Testis (tissue), 3 donors: ENCODE results near the gene FAM193B. TPM values are rescaled to one million over a fixed set of nuclear protein-coding genes. Genes with fewer than 3 reads are reported as not detected.

ENCODE experiments used
- DNase-seq: peaks from one replicate; pipeline ENCODE4 v3.0.0-alpha.2; 2019
- H3K27ac ChIP-seq, 2 donors: fragments of 200-600 bp; sonication (generic); one replicate each; pipeline ENCODE4 v1.5.1; 2019
- H3K27me3 ChIP-seq: fragments of 200-600 bp; sonication (generic); one replicate; pipeline ENCODE4 v1.5.1; 2019
- H3K36me3 ChIP-seq: fragments of 200-600 bp; sonication (generic); one replicate; pipeline ENCODE4 v1.5.1; 2017; ENCODE audit warnings: low read depth; ENCODE audit errors: missing control alignments
- H3K4me1 ChIP-seq: fragments of 200-600 bp; sonication (generic); one replicate; pipeline ENCODE4 v1.5.1; 2019
- H3K4me3 ChIP-seq, 2 donors: fragments of 200-600 bp; sonication (generic); one replicate each; pipeline ENCODE4 v1.5.1; 2017 to 2019
- H3K9me3 ChIP-seq: fragments of 200-600 bp; sonication (generic); one replicate; pipeline ENCODE4 v1.5.1; 2017
- POLR2A ChIP-seq: fragments of 450-650 bp; IDR thresholded peaks from one replicate; pipeline ENCODE4 v1.6.1; 2017; ENCODE audit warnings: antibody characterized with exemption, mild to moderate bottlenecking, moderate library complexity
- WGBS, 2 donors: methylation state at CpG; one replicate each; pipeline ENCODE4 v1.1.5; 2018; 5-methylcytosine and 5-hydroxymethylcytosine counted together
- intact Hi-C: fragments of 100-400 bp; cut with DNase I; formaldehyde crosslinking; loops from one replicate; pipeline ENCODE4 v1.15.1; 2023; ENCODE audit warnings: low total_unique reads
- polyA plus RNA-seq: library from polyadenylated mRNA; stranded (reverse); fragments of 350-450 nt; fragmentation: Illumina TruSeq; extraction: RNeasy Lipid Tissue Mini Kit (QIAGEN cat#74804); gene quantifications from one replicate; pipeline ENCODE4 v1.2.3, GENCODE V29; 2014; ENCODE audit warnings: low read depth, low replicate concordance; ENCODE audit not compliant: insufficient read depth
- total RNA-seq, 2 donors: library from RNA; depleted of rRNA; stranded (reverse); fragments of >200 nt; gene quantifications; one replicate each; pipeline ENCODE4 v1.2.3, GENCODE V29; 2016
- TF ChIP-seq, protein P1 (sequence below), 3 experiments: fragments of 450-650 bp in 2 of 3; fragments of 200-600 bp in 1 of 3; sonication (generic) in 1 of 3; IDR thresholded peaks; one replicate each; pipeline ENCODE4 v1.5.1; 2016 to 2019; ENCODE audit warnings: antibody characterized with exemption in 3 of 3, mild to moderate bottlenecking in 2 of 3, moderate library complexity in 1 of 3

The FAM193B gene
- total and polyA plus RNA-seq, 3 donors from 2014 or later: 81.3 to 157 (median 111) TPM

DNA sequence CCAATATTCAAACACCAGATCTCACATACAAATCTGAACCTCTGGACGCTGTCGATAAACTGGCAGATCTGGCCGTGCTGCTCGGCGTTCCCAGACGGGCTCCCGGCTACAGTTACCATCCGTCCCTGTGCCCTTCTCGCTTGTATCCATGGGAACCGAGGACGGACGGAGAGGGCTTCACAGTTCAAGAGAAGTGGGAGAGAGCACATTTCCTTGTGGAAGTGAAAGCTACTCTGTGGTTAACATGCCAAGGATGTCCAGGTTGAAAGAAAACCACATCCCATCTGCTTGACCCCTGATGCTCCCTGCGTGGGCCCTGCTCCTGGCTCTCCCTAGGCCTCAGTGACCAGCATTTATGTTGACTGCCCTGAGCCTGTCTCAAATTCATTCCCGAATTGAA lies 74.6 kb downstream of the FAM193B start:
- no peak overlapping the region for H3K4me3 ChIP-seq
- intact Hi-C loops: no loop called here

DNA sequence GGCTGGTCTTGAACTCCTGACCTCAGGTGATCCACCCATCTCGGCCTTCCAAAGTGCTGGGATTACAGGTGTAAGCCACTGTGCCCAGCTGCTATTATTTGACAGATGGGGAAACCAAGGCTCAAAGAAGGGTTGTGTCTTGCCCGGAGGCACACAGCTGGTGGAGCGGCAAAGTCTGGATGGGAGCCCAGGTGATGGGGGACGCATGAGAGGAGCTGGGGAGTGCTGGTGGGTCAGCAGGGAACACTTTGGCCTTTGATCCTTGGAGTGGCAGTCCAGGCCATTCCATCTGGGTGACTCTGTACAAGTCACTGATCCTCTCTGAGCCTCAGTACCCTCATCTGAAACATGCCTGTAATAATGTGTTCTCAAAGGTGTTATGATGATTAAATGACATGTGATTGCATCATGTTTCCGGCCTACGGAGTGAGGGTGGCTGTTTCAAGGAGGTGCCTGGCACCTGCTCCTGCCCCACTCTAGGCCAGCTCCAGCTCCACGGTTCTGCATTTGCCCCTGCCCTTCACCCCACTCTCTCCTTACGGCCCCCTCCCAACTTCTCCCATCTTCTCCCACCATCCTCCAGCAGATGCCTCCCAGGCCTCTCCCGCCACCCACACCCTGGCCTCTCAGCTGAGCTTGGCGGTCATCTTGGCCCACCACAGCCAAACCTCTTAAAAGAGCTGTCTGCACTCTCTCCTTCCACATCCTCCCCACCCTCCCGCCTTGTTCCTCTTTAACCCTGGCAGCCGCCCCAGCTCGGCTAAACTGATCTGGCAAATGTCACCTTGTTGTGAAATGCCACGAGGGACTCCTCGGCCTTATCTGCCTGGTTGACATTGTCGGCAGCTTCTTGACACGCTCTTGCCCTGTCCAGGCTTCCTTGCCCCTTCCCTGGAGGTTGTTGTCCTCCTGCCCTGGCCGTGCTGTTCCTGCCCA lies 75.4 kb downstream of the FAM193B start:
- WGBS, 2 donors: 36 to 54% methylated on average over 18 of the region's 18 CpGs
- TF ChIP-seq POLR2A: no peak
- TF ChIP-seq, protein P1, sequence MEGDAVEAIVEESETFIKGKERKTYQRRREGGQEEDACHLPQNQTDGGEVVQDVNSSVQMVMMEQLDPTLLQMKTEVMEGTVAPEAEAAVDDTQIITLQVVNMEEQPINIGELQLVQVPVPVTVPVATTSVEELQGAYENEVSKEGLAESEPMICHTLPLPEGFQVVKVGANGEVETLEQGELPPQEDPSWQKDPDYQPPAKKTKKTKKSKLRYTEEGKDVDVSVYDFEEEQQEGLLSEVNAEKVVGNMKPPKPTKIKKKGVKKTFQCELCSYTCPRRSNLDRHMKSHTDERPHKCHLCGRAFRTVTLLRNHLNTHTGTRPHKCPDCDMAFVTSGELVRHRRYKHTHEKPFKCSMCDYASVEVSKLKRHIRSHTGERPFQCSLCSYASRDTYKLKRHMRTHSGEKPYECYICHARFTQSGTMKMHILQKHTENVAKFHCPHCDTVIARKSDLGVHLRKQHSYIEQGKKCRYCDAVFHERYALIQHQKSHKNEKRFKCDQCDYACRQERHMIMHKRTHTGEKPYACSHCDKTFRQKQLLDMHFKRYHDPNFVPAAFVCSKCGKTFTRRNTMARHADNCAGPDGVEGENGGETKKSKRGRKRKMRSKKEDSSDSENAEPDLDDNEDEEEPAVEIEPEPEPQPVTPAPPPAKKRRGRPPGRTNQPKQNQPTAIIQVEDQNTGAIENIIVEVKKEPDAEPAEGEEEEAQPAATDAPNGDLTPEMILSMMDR (IDR thresholded peaks at IDR 0.05): no peak
- Histone ChIP-seq H3K27me3 (no peaks in the 10 kb centered on the region), H3K9me3 (no peaks in the 10 kb centered on the region), H3K27ac (peak overlapping the region in 1 of 2 donors; percentile 59), H3K4me1 (peaks cover 35% of the 10 kb centered on the region), H3K36me3 (no peaks in the 10 kb centered on the region), H3K4me3 (no peak overlapping the region)
- intact Hi-C loops: no loop called here
- peak; percentile 89 for DNase-seq

More for the DNA sequence above, 74.6 kb downstream of the FAM193B start:
- peaks cover 27% of the 10 kb centered on the region for H3K4me1 ChIP-seq
- H3K27ac ChIP-seq: peak overlapping the region in 1 of 2 donors; percentile 59
- DNase-seq: no peak
- H3K36me3 ChIP-seq: no peaks in the 10 kb centered on the region
- no peaks in the 10 kb centered on the region for H3K9me3 ChIP-seq
- TF ChIP-seq, protein P1 (IDR thresholded peaks at IDR 0.05): no peak
- TF ChIP-seq POLR2A: no peak
- 47 to 48% methylated on average over 13 to 14 of the region's 14 CpGs for WGBS, 2 donors
- H3K27me3 ChIP-seq: no peaks in the 10 kb centered on the region

DNA sequence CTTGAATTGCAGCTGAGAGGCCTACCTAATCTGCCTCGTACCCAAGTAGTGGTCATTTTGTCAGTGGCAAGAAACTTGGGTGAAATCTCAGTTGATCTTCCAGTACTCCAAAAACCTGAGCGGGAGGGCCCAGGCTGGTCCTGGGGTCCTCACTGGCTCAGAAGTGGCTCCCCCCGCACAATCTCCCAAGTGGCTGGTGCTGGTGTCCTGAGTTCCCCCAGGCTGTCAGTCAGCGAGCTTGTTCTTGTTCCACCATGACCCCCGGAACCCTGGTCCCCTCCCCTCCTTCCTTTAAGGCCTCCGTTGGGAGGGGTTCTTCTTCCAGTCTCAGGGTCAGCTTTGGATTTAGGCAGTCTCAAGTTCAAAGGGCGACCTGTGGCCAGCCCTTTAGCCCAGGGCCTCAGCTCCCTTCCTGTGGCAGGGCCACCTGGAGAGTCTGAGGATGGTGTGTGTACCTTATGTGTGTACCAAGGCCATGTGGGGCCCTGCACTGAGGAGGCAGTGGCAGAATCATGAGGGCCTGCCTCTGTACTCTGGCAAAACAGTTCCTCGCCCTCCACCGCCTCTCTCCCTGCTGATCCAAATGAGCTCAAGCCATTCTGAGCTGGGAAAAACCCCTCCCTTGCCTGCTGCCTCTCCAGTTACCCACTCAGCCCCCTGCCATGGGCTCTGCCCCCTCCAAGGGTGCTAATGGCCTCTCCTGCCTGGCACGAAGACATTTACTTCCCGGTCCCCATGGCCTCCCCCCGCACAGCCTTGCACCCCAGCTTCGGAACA lies 76.5 kb downstream of the FAM193B start:
- WGBS, 2 donors: 87 to 88% methylated on average over 13 of the region's 13 CpGs
- Histone ChIP-seq H3K36me3 (no peaks in the 10 kb centered on the region), H3K27me3 (no peaks in the 10 kb centered on the region), H3K4me1 (peaks cover 37% of the 10 kb centered on the region), H3K27ac (peak overlapping the region in 1 of 2 donors; percentile 3), H3K4me3 (no peak overlapping the region), H3K9me3 (no peaks in the 10 kb centered on the region)
- no peak for DNase-seq
- no peak for TF ChIP-seq POLR2A
- TF ChIP-seq, protein P1 (IDR thresholded peaks at IDR 0.05): no peak
- intact Hi-C loops: no loop called here

DNA sequence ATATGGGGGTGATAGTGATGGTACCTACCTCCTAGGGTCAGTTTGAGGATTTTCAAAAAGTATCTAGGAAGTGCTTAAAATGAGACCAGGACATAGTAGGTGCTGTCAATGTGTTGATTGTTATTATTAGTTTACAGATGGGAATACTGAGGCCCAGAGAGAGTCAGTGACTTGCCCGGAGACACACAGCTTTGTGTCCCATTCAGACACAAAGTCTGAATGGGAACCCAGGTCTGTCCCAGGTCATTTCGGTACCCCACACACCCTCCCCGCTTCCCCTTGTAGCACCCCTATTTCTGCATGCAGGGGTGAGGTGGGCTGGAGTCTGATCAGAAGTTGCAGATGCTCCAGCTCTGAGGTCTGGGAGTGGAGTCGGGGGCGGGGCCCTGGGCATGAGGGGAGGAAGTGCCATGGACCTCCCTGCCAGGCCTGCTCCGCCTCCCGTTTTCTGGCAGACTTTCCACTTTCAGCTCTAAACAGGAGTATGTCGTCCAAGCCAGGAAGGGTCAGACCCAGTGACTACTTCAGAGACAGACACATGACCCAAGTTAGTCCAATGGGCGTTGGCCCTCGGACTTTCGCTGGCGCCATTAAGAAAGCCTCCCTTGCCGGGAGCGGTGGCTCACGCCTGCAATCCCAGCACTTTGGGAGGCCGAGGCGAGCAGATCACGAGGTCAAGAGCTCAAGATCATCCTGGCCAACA lies 77.7 kb downstream of the FAM193B start:
- H3K4me1 ChIP-seq: peaks cover 45% of the 10 kb centered on the region
- H3K9me3 ChIP-seq: no peaks in the 10 kb centered on the region
- no peaks in the 10 kb centered on the region for H3K36me3 ChIP-seq
- WGBS, 2 donors: 81 to 85% methylated on average over 11 to 18 of the region's 18 CpGs
- peak overlapping the region in 1 of 2 donors; percentile 30 for H3K27ac ChIP-seq
- no peak for TF ChIP-seq POLR2A
- TF ChIP-seq, protein P1 (IDR thresholded peaks at IDR 0.05): no peak
- no peaks in the 10 kb centered on the region for H3K27me3 ChIP-seq
- H3K4me3 ChIP-seq: no peak overlapping the region
- intact Hi-C loops: no loop called here
- DNase-seq: no peak
